K562 (cell line): Measurements from ENCODE around the gene ZNF668. TPM values are rescaled to one million over a fixed set of nuclear protein-coding genes. Genes with fewer than 3 reads are reported as not detected.

Source experiments
- CEBPG ChIP-seq, 3 experiments: fragments of 200-800 bp in 1 of 3; sonication (Bioruptor generic) in 1 of 3; sonication (generic) in 1 of 3; formaldehyde crosslinking in 1 of 3; IDR thresholded peaks in 2 of 3; conservative IDR thresholded peaks in 1 of 3; 2 replicates each; pipeline versions ENCODE4 v1.6.1 to v1.8.0; 2016 to 2022; ENCODE audit warnings: missing compliant biosample characterization in 2 of 3, missing genetic modification characterization in 2 of 3, mild to moderate bottlenecking in 1 of 3, missing genetic modification reagents in 1 of 3
- CGGBP1 ChIP-seq: fragments of 250-450 bp; sonication (Bioruptor Pico); IDR thresholded peaks from 2 replicates; pipeline ENCODE4 v1.9.0; 2021; ENCODE audit warnings: mild to moderate bottlenecking
- E2F8 ChIP-seq: fragments of 450-650 bp; IDR thresholded peaks from 2 replicates; pipeline ENCODE4 v1.7.1; 2018; ENCODE audit warnings: mild to moderate bottlenecking, low read depth; ENCODE audit not compliant: partially characterized antibody
- GTF3C2 ChIP-seq: IDR thresholded peaks from 3 replicates; pipeline ENCODE4 v1.6.1; 2011; ENCODE audit warnings: borderline replicate concordance, mild to moderate bottlenecking, moderate library complexity; ENCODE audit not compliant: insufficient read length; ENCODE audit errors: extremely low read depth
- KAT8 ChIP-seq: fragments of 450-650 bp; IDR thresholded peaks from 2 replicates; pipeline ENCODE4 v1.6.1; 2016; ENCODE audit warnings: low read depth, mild to moderate bottlenecking
- NEUROD1 ChIP-seq: fragments of 150-350 bp; IDR thresholded peaks from 2 replicates; pipeline ENCODE4 v1.6.1; 2014; ENCODE audit warnings: borderline replicate concordance, low read length, low read depth; ENCODE audit not compliant: partially characterized antibody
- PRPF4 ChIP-seq: fragments of 200-400 bp; formaldehyde crosslinking; IDR thresholded peaks from one replicate; pipeline ENCODE4 v1.6.1; 2017; ENCODE audit warnings: low read length, low read depth, mild to moderate bottlenecking; ENCODE audit not compliant: insufficient read depth, poor library complexity, severe bottlenecking
- REST ChIP-seq, 2 experiments: fragments of 450-650 bp; formaldehyde crosslinking in 1 of 2; IDR thresholded peaks; 2 replicates each; pipeline versions ENCODE4 v1.4.0 to v1.6.1; 2014 to 2020; ENCODE audit warnings: mild to moderate bottlenecking in 2 of 2, borderline replicate concordance in 1 of 2, low read depth in 1 of 2
- RUNX1 ChIP-seq: sonication (generic); IDR thresholded peaks from 2 replicates; pipeline ENCODE4 v1.6.1; 2016; ENCODE audit warnings: antibody characterized with exemption, low read depth
- SNRNP70 ChIP-seq: fragments of 200-400 bp; formaldehyde crosslinking; optimal IDR thresholded peaks from 2 replicates; pipeline ENCODE3; 2017; ENCODE audit warnings: low read depth, low read length
- ZNF282 ChIP-seq: sonication (generic); formaldehyde crosslinking; IDR thresholded peaks from 2 replicates; pipeline ENCODE4 v1.8.1; 2023; ENCODE audit warnings: missing genetic modification reagents
- polyA plus RNA-seq, 8 experiments: library from polyadenylated mRNA; depleted of rRNA in 4 of 8; stranded (reverse) in 5 of 8; unstranded in 3 of 8; fragments of >200 nt; fragmentation: Nextera tagmentation in 2 of 8; fragmentation: Illumina TruSeq in 1 of 8; extraction: Ambion mirVana in 2 of 8; extraction: Trizol in 1 of 8; gene quantifications; 2 replicates each; pipeline versions ENCODE4 v1.2.1 to v1.2.3, GENCODE V29; 2011 to 2014; ENCODE audit warnings: inconsistent platforms in 1 of 8, missing spikeins in 1 of 8
- total RNA-seq, 7 experiments: library from RNA; depleted of rRNA in 6 of 7; stranded (reverse); fragments of >200 nt in 6 of 7; fragmentation: Illumina TruSeq in 2 of 7; extraction: Trizol in 2 of 7; gene quantifications; 2 replicates each; pipeline versions ENCODE4 v1.2.1 to v1.2.3, GENCODE V29; 2011 to 2021; ENCODE audit warnings: low replicate concordance in 1 of 7

Gene ZNF668
- total and polyA plus RNA-seq, 9 of the 15 experiments (the other 6 are each of a cell fraction or from before 2014, with no cell fraction given) = 0.04 to 15.3 (median 3.8) TPM; not detected in 1

GRCh38 chr16:31072540-31073141 is 1.4 kb downstream of the ZNF668 start (continued):
- TF ChIP-seq REST (IDR thresholded peaks at IDR 0.05; ENCODE audit: borderline replicate concordance) = no peak
- TF ChIP-seq REST (CRISPR knock-in tag; IDR thresholded peaks at IDR 0.05; ENCODE audit: low read depth) = no peak
- TF ChIP-seq CGGBP1 (CRISPR knock-in tag) = no peak
- TF ChIP-seq RUNX1 = no peak
- TF ChIP-seq PRPF4 = no peak
- no peak for TF ChIP-seq NEUROD1
- no peak for TF ChIP-seq SNRNP70
- TF ChIP-seq CEBPG (CRISPR knock-in tag; IDR thresholded peaks at IDR 0.05) = no peak
- TF ChIP-seq CEBPG (tag; conservative IDR thresholded peaks at IDR 0.05 in 1 of 2, IDR thresholded peaks at IDR 0.05 in 1 of 2) = no peak
- TF ChIP-seq KAT8 = no peak
- TF ChIP-seq E2F8 = peak; percentile 43
- TF ChIP-seq ZNF282 (CRISPR knock-in tag) = no peak
- no peak for TF ChIP-seq GTF3C2
